GM12878 (cell line): ENCODE measurements around the gene RSPRY1. TPM values are rescaled to one million over a fixed set of nuclear protein-coding genes. Genes with fewer than 3 reads are reported as not detected.

Experiments
- ATAC-seq: fragments of 200-7000 bp; cut with Tn5 transposase; 3 replicates; pipeline ENCODE4 v1.9.1; 2020; ENCODE audit warnings: mild to moderate bottlenecking, moderate library complexity
- BruUV-seq: library from RNA; stranded (reverse); fragments of 400-500 nt; replicated peaks from 2 replicates; lab custom pipeline; 2021; lab: Mats Ljungman, UMichigan
- CTCF ChIA-PET: fragments of 300-600 bp; sonication (Branson Sonifier 250); formaldehyde crosslinking; extraction: SDS; loops from one replicate; lab custom pipeline; 2021; ENCODE audit warnings: inconsistent platforms; lab: Yijun Ruan, JAX
- POLR2A ChIA-PET: fragments of 350-600 bp; formaldehyde crosslinking; extraction: SDS; loops from one replicate; lab custom pipeline; 2021; ENCODE audit warnings: inconsistent platforms; lab: Charles Lee
- RAD21 ChIA-PET: fragments of 300-600 bp; sonication (Branson Sonifier 250); formaldehyde crosslinking; loops from one replicate; lab custom pipeline; 2023; ENCODE audit warnings: antibody characterized with exemption; ENCODE audit not compliant: unreplicated experiment; lab: Charles Lee
- SMC1A ChIA-PET: fragments of 300-600 bp; sonication (Branson Sonifier 250); formaldehyde crosslinking; loops from one replicate; lab custom pipeline; 2023; ENCODE audit not compliant: unreplicated experiment, uncharacterized antibody; lab: Charles Lee
- DNase-seq: peaks from one replicate; pipeline ENCODE4 v3.0.0-alpha.2; 2011; ENCODE audit warnings: low read depth, low spot score
- FAIRE-seq: peaks from 3 replicates; lab custom pipeline; 2011; peaks lifted over from hg19 to GRCh38; lab: Jason Lieb, UNC
- H2AFZ ChIP-seq: 2 replicates; pipeline ENCODE4 v1.6.0; 2011; ENCODE audit warnings: low read depth, low read length, control low read depth; ENCODE audit not compliant: control insufficient read depth
- H3K27ac ChIP-seq: 2 replicates; pipeline ENCODE4 v1.5.1; 2011; ENCODE audit warnings: control low read depth; ENCODE audit not compliant: control insufficient read depth, insufficient read depth
- H3K27me3 ChIP-seq, 2 experiments: replicated peaks in 1 of 2; 2 replicates each; pipeline versions ENCODE4 v1.6.0 to v1.6.1; 2011; ENCODE audit warnings: low read length in 1 of 2; ENCODE audit not compliant: control insufficient read depth in 2 of 2, insufficient read depth in 2 of 2
- H3K36me3 ChIP-seq, 2 experiments: 2 replicates each; pipeline ENCODE4 v1.5.1; 2011; ENCODE audit warnings: low read length in 1 of 2; ENCODE audit not compliant: control insufficient read depth in 2 of 2, insufficient read depth in 2 of 2
- H3K4me1 ChIP-seq: 2 replicates; pipeline ENCODE4 v1.6.1; 2011; ENCODE audit warnings: mild to moderate bottlenecking, low read length, moderate library complexity, mixed read lengths; ENCODE audit not compliant: control insufficient read depth, insufficient read depth
- H3K4me2 ChIP-seq: 2 replicates; pipeline ENCODE4 v1.6.0; 2011; ENCODE audit warnings: control low read depth; ENCODE audit not compliant: control insufficient read depth, insufficient read depth
- H3K4me3 ChIP-seq: fragments of 200-600 bp; sonication (generic); 2 replicates; pipeline ENCODE4 v1.5.1; 2016
- H3K79me2 ChIP-seq: 2 replicates; pipeline ENCODE4 v1.6.0; 2011; ENCODE audit warnings: low read length; ENCODE audit not compliant: control insufficient read depth, insufficient read depth
- H3K9ac ChIP-seq: 2 replicates; pipeline ENCODE4 v1.8.0; 2011; ENCODE audit warnings: low read length, control low read depth, mixed read lengths; ENCODE audit not compliant: control insufficient read depth, insufficient read depth
- H3K9me3 ChIP-seq: replicated peaks from 3 replicates; pipeline ENCODE4 v1.5.1; 2011; ENCODE audit warnings: mild to moderate bottlenecking, low read length; ENCODE audit not compliant: control insufficient read depth, insufficient read depth
- H4K20me1 ChIP-seq: 2 replicates; pipeline ENCODE4 v1.6.0; 2011; ENCODE audit not compliant: control insufficient read depth, insufficient read depth
- ATF2 ChIP-seq: IDR thresholded peaks from 2 replicates; pipeline ENCODE4 v1.6.1; 2012; ENCODE audit warnings: low read length, inconsistent platforms
- BACH1 ChIP-seq: fragments of 450-650 bp; IDR thresholded peaks from 2 replicates; pipeline ENCODE4 v1.6.1; 2017; ENCODE audit warnings: mild to moderate bottlenecking, borderline replicate concordance
- FOXM1 ChIP-seq: IDR thresholded peaks from 2 replicates; pipeline ENCODE4 v1.6.1; 2012; ENCODE audit warnings: low read depth, mild to moderate bottlenecking, inconsistent platforms, low read length, moderate library complexity
- IKZF2 ChIP-seq, 2 experiments: fragments of 450-650 bp; IDR thresholded peaks; 2 replicates each; pipeline ENCODE4 v1.6.1; 2017; ENCODE audit warnings: mild to moderate bottlenecking in 2 of 2, moderate library complexity in 2 of 2
- IRF3 ChIP-seq: fragments of 450-650 bp; IDR thresholded peaks from 2 replicates; pipeline ENCODE4 v1.6.1; 2014; ENCODE audit warnings: mild to moderate bottlenecking
- PAX5 ChIP-seq: IDR thresholded peaks from 2 replicates; pipeline ENCODE4 v1.6.1; 2011; ENCODE audit warnings: low read depth, low read length, borderline replicate concordance
- REST ChIP-seq: IDR thresholded peaks from 2 replicates; pipeline ENCODE4 v1.6.1; 2012; ENCODE audit warnings: mild to moderate bottlenecking, low read depth, low read length
- RUNX3 ChIP-seq: IDR thresholded peaks from 2 replicates; pipeline ENCODE4 v1.6.1; 2012; ENCODE audit warnings: low read length, inconsistent platforms
- SMC3 ChIP-seq: IDR thresholded peaks from 2 replicates; pipeline ENCODE4 v1.6.1; 2011; ENCODE audit warnings: low read length, improper control_type of control experiment, borderline replicate concordance
- ZBTB4 ChIP-seq: fragments of 450-650 bp; formaldehyde crosslinking; IDR thresholded peaks from 2 replicates; pipeline ENCODE4 v1.4.0; 2022; ENCODE audit warnings: mild to moderate bottlenecking, moderate library complexity
- ZNF384 ChIP-seq: IDR thresholded peaks from 2 replicates; pipeline ENCODE4 v1.6.1; 2012; ENCODE audit warnings: low read depth, mild to moderate bottlenecking, low read length, improper control_type of control experiment, borderline replicate concordance
- WGBS: methylation state at CpG from one replicate; pipeline ENCODE4 v1.1.6; 2016; ENCODE audit warnings: low lambda C conversion rate; ENCODE audit not compliant: insufficient replicate concordance, insufficient coverage; ENCODE audit errors: missing lambda C conversion rate; 5-methylcytosine and 5-hydroxymethylcytosine counted together
- in situ Hi-C: fragments of 300-500 bp; cut with MboI; formaldehyde crosslinking; loops from 9 replicates; pipeline ENCODE4 v1.14.3; 2018; ENCODE audit warnings: mixed read lengths
- intact Hi-C: fragments of 100-400 bp; cut with micrococcal nuclease; formaldehyde crosslinking; loops from one replicate; pipeline ENCODE4 v1.14.2; 2022; ENCODE audit not compliant: unreplicated experiment
- polyA plus RNA-seq, 11 experiments: library from polyadenylated mRNA; depleted of rRNA in 4 of 11; unstranded in 6 of 11; stranded (reverse) in 5 of 11; fragments of >200 nt; fragmentation: Nextera tagmentation in 4 of 11; fragmentation: Illumina TruSeq in 1 of 11; extraction: Ambion mirVana in 4 of 11; extraction: Trizol in 1 of 11; gene quantifications; 1 replicate in 1 of 11; 2 replicates in 10 of 11; pipeline versions ENCODE4 v1.2.1 to v1.2.3, GENCODE V29; 2011 to 2016; ENCODE audit warnings: inconsistent platforms in 2 of 11, missing spikeins in 2 of 11, low read depth in 1 of 11
- total RNA-seq, 4 experiments: library from RNA; depleted of rRNA in 3 of 4; stranded (reverse); fragments of >200 nt in 3 of 4; fragmentation: Illumina TruSeq in 1 of 4; extraction: Trizol in 1 of 4; gene quantifications; 2 replicates each; pipeline versions ENCODE4 v1.2.1 to v1.2.3, GENCODE V29; 2013 to 2021

The RSPRY1 gene
- total and polyA plus RNA-seq, 10 of the 15 experiments (the other 5 are each of a cell fraction or from before 2014, with no cell fraction given), result 18.5 to 57.0 (median 41.2) TPM

- Histone ChIP-seq H3K4me3 (peak overlapping the region; percentile 84), H3K36me3 (no peaks in the 10 kb centered on the region), H3K4me2 (peak overlapping the region; percentile 85), H2AFZ (peak overlapping the region; percentile 89), H3K9ac (peak overlapping the region; percentile 98), H3K4me1 (peaks cover 5% of the 10 kb centered on the region; the same call in 1 of the 2 replicates), H3K27me3 (no peaks in the 10 kb centered on the region), H3K9me3 (no peaks in the 10 kb centered on the region), H3K27ac (peak overlapping the region; percentile 89), H3K79me2 (peaks cover 92% of the 10 kb centered on the region), H4K20me1 (no peaks in the 10 kb centered on the region)
- FAIRE-seq (peak; percentile 54), ATAC-seq (peak; percentile 40), DNase-seq (no peak)
- in situ Hi-C loops (no loop called here), intact Hi-C loops (loop anchor here (2.0 to 5.0 kb wide), 3 partner anchors 112 to 350 kb away; partner anchors contain the start of gene CCDC102A)
- ChIA-PET POLR2A (interaction anchor here (0.5 to 2.8 kb wide), 5 partner anchors 10 to 110 kb away, joined by 3 to 10 read pairs (median 4); no protein-coding TSS in a partner anchor), RAD21 (interaction anchor here (0.6 to 3.6 kb wide), 5 partner anchors 51 to 230 kb away, joined by 3 to 20 read pairs (median 3); no protein-coding TSS in a partner anchor), CTCF (interaction anchor here (0.7 to 1.6 kb wide), 8 partner anchors 10 to 276 kb away, joined by 3 to 4 read pairs (median 3); partner anchors contain the start of genes CPNE2 and POLR2C), SMC1A (interaction anchor here (0.7 to 1.6 kb wide), 7 partner anchors 18 to 300 kb away, joined by 3 to 4 read pairs (median 3); no protein-coding TSS in a partner anchor)
- under 1% methylated on average over 28 of the region's 28 CpGs for WGBS
- BruUV-seq, result TSS peak; percentile 68
- TF ChIP-seq SMC3, result no peak
- TF ChIP-seq IRF3, result no peak
- no peak for TF ChIP-seq PAX5
- TF ChIP-seq FOXM1, result no peak
- no peak for TF ChIP-seq ZBTB4 (CRISPR knock-in tag)
- TF ChIP-seq REST, result no peak
- peak; percentile 52 to 71 for TF ChIP-seq IKZF2 (IDR thresholded peaks at IDR 0.05)
- TF ChIP-seq ZNF384, result no peak
- TF ChIP-seq BACH1, result no peak
- no peak; the same call in 1 of the 2 replicates for TF ChIP-seq RUNX3
- no peak for TF ChIP-seq ATF2
These were observed 1.0 kb downstream of the RSPRY1 start for GRCh38 chr16:57186872-57187854.
